Vagina (tissue), 2 donors: ENCODE measurements around the gene SNHG17. TPM values are rescaled to one million over a fixed set of nuclear protein-coding genes. Genes with fewer than 3 reads are reported as not detected.
A peak's percentile ranks its signal among the peaks of the same experiment; 100 is the strongest.

ENCODE experiments used
- DNase-seq, 2 donors: peaks; one replicate each; pipeline ENCODE4 v3.0.0-alpha.2; 2017; ENCODE audit errors: extremely low spot score in 2 of 2
- H3K27ac ChIP-seq: fragments of 200-600 bp; sonication (generic); one replicate; pipeline ENCODE4 v1.5.1; 2019
- H3K27me3 ChIP-seq: fragments of 200-600 bp; sonication (generic); one replicate; pipeline ENCODE4 v1.5.1; 2019
- H3K36me3 ChIP-seq, 2 donors: fragments of 200-600 bp; sonication (generic); one replicate each; pipeline ENCODE4 v1.5.1; 2017 to 2019
- H3K4me1 ChIP-seq: fragments of 200-600 bp; sonication (generic); one replicate; pipeline ENCODE4 v1.5.1; 2019
- H3K4me3 ChIP-seq, 2 donors: fragments of 200-600 bp; sonication (generic); 1 replicate in 1 of 2; 2 replicates in 1 of 2; pipeline ENCODE4 v1.5.1; 2016 to 2019
- H3K9me3 ChIP-seq: fragments of 200-600 bp; sonication (generic); one replicate; pipeline ENCODE4 v1.5.1; 2019
- POLR2A ChIP-seq, 2 donors: fragments of 450-650 bp; IDR thresholded peaks; one replicate each; pipeline ENCODE4 v1.6.1; 2017; ENCODE audit warnings: antibody characterized with exemption in 2 of 2, mild to moderate bottlenecking in 2 of 2, moderate library complexity in 2 of 2
- POLR2AphosphoS5 ChIP-seq, 2 donors: sonication (generic); formaldehyde crosslinking; IDR thresholded peaks; one replicate each; pipeline ENCODE4 v1.9.0; 2017; ENCODE audit warnings: antibody characterized with exemption in 2 of 2, mild to moderate bottlenecking in 2 of 2, low read depth in 1 of 2; ENCODE audit not compliant: insufficient read depth in 1 of 2
- intact Hi-C: fragments of 100-400 bp; cut with DNase I; formaldehyde crosslinking; loops from one replicate; pipeline ENCODE4 v1.15.1; 2023
- total RNA-seq: library from RNA; depleted of rRNA; stranded (reverse); fragments of >200 nt; gene quantifications from one replicate; pipeline ENCODE4 v1.2.3, GENCODE V29; 2016
- TF ChIP-seq, protein P1 (sequence below), 3 experiments: fragments of 450-650 bp in 2 of 3; fragments of 200-600 bp in 1 of 3; sonication (generic) in 1 of 3; IDR thresholded peaks; one replicate each; pipeline ENCODE4 v1.5.1; 2017 to 2019; ENCODE audit warnings: antibody characterized with exemption in 3 of 3, mild to moderate bottlenecking in 2 of 3, moderate library complexity in 2 of 3

SNHG17 gene
- total RNA-seq, 1 donor from 2014 or later, result 37.3 TPM

- TF ChIP-seq POLR2A (IDR thresholded peaks at IDR 0.05) (no peak), POLR2AphosphoS5 (IDR thresholded peaks at IDR 0.05; ENCODE audit: insufficient read depth in 1 of 2, low read depth in 1 of 2) (no peak)
- TF ChIP-seq, protein P1, sequence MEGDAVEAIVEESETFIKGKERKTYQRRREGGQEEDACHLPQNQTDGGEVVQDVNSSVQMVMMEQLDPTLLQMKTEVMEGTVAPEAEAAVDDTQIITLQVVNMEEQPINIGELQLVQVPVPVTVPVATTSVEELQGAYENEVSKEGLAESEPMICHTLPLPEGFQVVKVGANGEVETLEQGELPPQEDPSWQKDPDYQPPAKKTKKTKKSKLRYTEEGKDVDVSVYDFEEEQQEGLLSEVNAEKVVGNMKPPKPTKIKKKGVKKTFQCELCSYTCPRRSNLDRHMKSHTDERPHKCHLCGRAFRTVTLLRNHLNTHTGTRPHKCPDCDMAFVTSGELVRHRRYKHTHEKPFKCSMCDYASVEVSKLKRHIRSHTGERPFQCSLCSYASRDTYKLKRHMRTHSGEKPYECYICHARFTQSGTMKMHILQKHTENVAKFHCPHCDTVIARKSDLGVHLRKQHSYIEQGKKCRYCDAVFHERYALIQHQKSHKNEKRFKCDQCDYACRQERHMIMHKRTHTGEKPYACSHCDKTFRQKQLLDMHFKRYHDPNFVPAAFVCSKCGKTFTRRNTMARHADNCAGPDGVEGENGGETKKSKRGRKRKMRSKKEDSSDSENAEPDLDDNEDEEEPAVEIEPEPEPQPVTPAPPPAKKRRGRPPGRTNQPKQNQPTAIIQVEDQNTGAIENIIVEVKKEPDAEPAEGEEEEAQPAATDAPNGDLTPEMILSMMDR (IDR thresholded peaks at IDR 0.05), result no peak
- intact Hi-C loops, result no loop called here
- Histone ChIP-seq H3K4me1 (peaks cover 1% of the 10 kb centered on the region), H3K27ac (no peak overlapping the region), H3K4me3 (no peak overlapping the region), H3K9me3 (no peaks in the 10 kb centered on the region), H3K36me3 (peaks cover 0 to 14% of the 10 kb centered on the region in 2 donors), H3K27me3 (no peaks in the 10 kb centered on the region)
- no peak for DNase-seq
Measured at GRCh38 chr20:38452880-38453624, 17.9 kb upstream of the SNHG17 start.

GRCh38 chr20:38450412-38450975, 15.4 kb upstream of the SNHG17 start:
- Histone ChIP-seq H3K4me1 (peaks cover 19% of the 10 kb centered on the region), H3K4me3 (no peak overlapping the region), H3K27ac (no peak overlapping the region), H3K9me3 (no peaks in the 10 kb centered on the region), H3K27me3 (no peaks in the 10 kb centered on the region), H3K36me3 (peaks cover 0 to 14% of the 10 kb centered on the region in 2 donors)
- TF ChIP-seq, protein P1 (IDR thresholded peaks at IDR 0.05), result no peak
- no peak for TF ChIP-seq POLR2AphosphoS5 (IDR thresholded peaks at IDR 0.05; ENCODE audit: insufficient read depth in 1 of 2, low read depth in 1 of 2)
- TF ChIP-seq POLR2A (IDR thresholded peaks at IDR 0.05), result no peak
- intact Hi-C loops, result no loop called here
- DNase-seq, result no peak

GRCh38 chr20:38449046-38449445, 13.9 kb upstream of the SNHG17 start:
- Histone ChIP-seq H3K9me3 (no peaks in the 10 kb centered on the region), H3K27ac (no peak overlapping the region), H3K36me3 (peaks cover 0 to 14% of the 10 kb centered on the region in 2 donors), H3K4me3 (no peak overlapping the region), H3K27me3 (no peaks in the 10 kb centered on the region), H3K4me1 (peaks cover 19% of the 10 kb centered on the region)
- intact Hi-C loops, result no loop called here
- TF ChIP-seq POLR2A (IDR thresholded peaks at IDR 0.05), result no peak
- DNase-seq, result no peak

GRCh38 chr20:38447931-38448675, 13.0 kb upstream of the SNHG17 start:
- Histone ChIP-seq H3K27me3 (no peaks in the 10 kb centered on the region), H3K4me3 (no peak overlapping the region), H3K4me1 (peaks cover 19% of the 10 kb centered on the region), H3K9me3 (no peaks in the 10 kb centered on the region), H3K27ac (no peak overlapping the region), H3K36me3 (peaks cover 0 to 14% of the 10 kb centered on the region in 2 donors)
- no peak for DNase-seq
- TF ChIP-seq POLR2AphosphoS5 (IDR thresholded peaks at IDR 0.05; ENCODE audit: insufficient read depth in 1 of 2, low read depth in 1 of 2), result no peak
- TF ChIP-seq POLR2A (IDR thresholded peaks at IDR 0.05), result no peak
- TF ChIP-seq, protein P1 (IDR thresholded peaks at IDR 0.05), result no peak
- intact Hi-C loops, result no loop called here

- Histone ChIP-seq H3K27ac (peak overlapping the region; percentile 83), H3K4me1 (peaks cover 19% of the 10 kb centered on the region), H3K36me3 (peaks cover 0 to 14% of the 10 kb centered on the region in 2 donors), H3K9me3 (no peaks in the 10 kb centered on the region), H3K4me3 (peak overlapping the region; percentile 92), H3K27me3 (no peaks in the 10 kb centered on the region)
- no peak for DNase-seq
- TF ChIP-seq POLR2A (IDR thresholded peaks at IDR 0.05), result no peak
- TF ChIP-seq POLR2AphosphoS5 (IDR thresholded peaks at IDR 0.05; ENCODE audit: insufficient read depth in 1 of 2, low read depth in 1 of 2), result no peak
- TF ChIP-seq, protein P1 (IDR thresholded peaks at IDR 0.05), result no peak
- intact Hi-C loops, result no loop called here
Measured at GRCh38 chr20:38447251-38447661, 12.1 kb upstream of the SNHG17 start.
